HEK293T (cell line): ENCODE measurements around the gene SH3PXD2A.

Source experiments
- CTCF ChIA-PET: fragments of 350-600 bp; formaldehyde crosslinking; extraction: SDS; loops from one replicate; lab custom pipeline; 2021; ENCODE audit warnings: antibody characterized with exemption, inconsistent platforms; lab: Yijun Ruan, JAX
- POLR2A ChIA-PET: fragments of 350-600 bp; formaldehyde crosslinking; extraction: SDS; loops from one replicate; lab custom pipeline; 2020; ENCODE audit warnings: antibody characterized with exemption, inconsistent platforms; lab: Yijun Ruan, JAX
- DNase-seq: peaks from one replicate; pipeline ENCODE4 v3.0.0; 2012; ENCODE audit warnings: mixed read lengths; ENCODE audit errors: extremely low spot score
- ARNT ChIP-seq: fragments of 450-650 bp; IDR thresholded peaks from 2 replicates; pipeline ENCODE4 v1.6.1; 2017; ENCODE audit warnings: mild to moderate bottlenecking
- BHLHE40 ChIP-seq: fragments of 450-650 bp; IDR thresholded peaks from 2 replicates; pipeline ENCODE4 v1.6.1; 2016; ENCODE audit warnings: mild to moderate bottlenecking, moderate library complexity, borderline replicate concordance
- CTBP1 ChIP-seq: fragments of 450-650 bp; IDR thresholded peaks from 2 replicates; pipeline ENCODE4 v1.6.1; 2016; ENCODE audit warnings: borderline replicate concordance
- ELF4 ChIP-seq: fragments of 450-650 bp; IDR thresholded peaks from 2 replicates; pipeline ENCODE4 v1.6.1; 2017; ENCODE audit warnings: antibody characterized with exemption
- FOXA1 ChIP-seq: fragments of 450-650 bp; IDR thresholded peaks from 2 replicates; pipeline ENCODE4 v1.6.1; 2016; ENCODE audit warnings: mild to moderate bottlenecking
- FOXK2 ChIP-seq: fragments of 450-650 bp; IDR thresholded peaks from 2 replicates; pipeline ENCODE4 v1.6.1; 2016; ENCODE audit warnings: mild to moderate bottlenecking
- FOXM1 ChIP-seq: fragments of 450-650 bp; IDR thresholded peaks from 2 replicates; pipeline ENCODE4 v1.6.1; 2017; ENCODE audit warnings: mild to moderate bottlenecking, borderline replicate concordance
- HDGF ChIP-seq: fragments of 450-650 bp; IDR thresholded peaks from 2 replicates; pipeline ENCODE4 v1.6.1; 2017; ENCODE audit warnings: antibody characterized with exemption, borderline replicate concordance
- L3MBTL2 ChIP-seq: fragments of 450-650 bp; conservative IDR thresholded peaks from 2 replicates; pipeline ENCODE4 v1.6.1; 2016; ENCODE audit warnings: mild to moderate bottlenecking
- LEF1 ChIP-seq: fragments of 450-650 bp; IDR thresholded peaks from 2 replicates; pipeline ENCODE4 v1.6.1; 2017; ENCODE audit warnings: mild to moderate bottlenecking, borderline replicate concordance
- NFRKB ChIP-seq: fragments of 450-650 bp; IDR thresholded peaks from 2 replicates; pipeline ENCODE4 v1.6.1; 2016; ENCODE audit warnings: mild to moderate bottlenecking, moderate library complexity
- PKNOX1 ChIP-seq: fragments of 450-650 bp; IDR thresholded peaks from 2 replicates; pipeline ENCODE4 v1.6.1; 2016
- SP1 ChIP-seq: fragments of 450-650 bp; IDR thresholded peaks from 2 replicates; pipeline ENCODE4 v1.6.1; 2017
- SUZ12 ChIP-seq: fragments of 450-650 bp; IDR thresholded peaks from 2 replicates; pipeline ENCODE4 v1.6.1; 2016; ENCODE audit warnings: mild to moderate bottlenecking
- TARDBP ChIP-seq: fragments of 450-650 bp; IDR thresholded peaks from 2 replicates; pipeline ENCODE4 v1.6.1; 2016
- ZNF384 ChIP-seq: fragments of 450-650 bp; IDR thresholded peaks from 2 replicates; pipeline ENCODE4 v1.6.1; 2016

SH3PXD2A gene

DNA sequence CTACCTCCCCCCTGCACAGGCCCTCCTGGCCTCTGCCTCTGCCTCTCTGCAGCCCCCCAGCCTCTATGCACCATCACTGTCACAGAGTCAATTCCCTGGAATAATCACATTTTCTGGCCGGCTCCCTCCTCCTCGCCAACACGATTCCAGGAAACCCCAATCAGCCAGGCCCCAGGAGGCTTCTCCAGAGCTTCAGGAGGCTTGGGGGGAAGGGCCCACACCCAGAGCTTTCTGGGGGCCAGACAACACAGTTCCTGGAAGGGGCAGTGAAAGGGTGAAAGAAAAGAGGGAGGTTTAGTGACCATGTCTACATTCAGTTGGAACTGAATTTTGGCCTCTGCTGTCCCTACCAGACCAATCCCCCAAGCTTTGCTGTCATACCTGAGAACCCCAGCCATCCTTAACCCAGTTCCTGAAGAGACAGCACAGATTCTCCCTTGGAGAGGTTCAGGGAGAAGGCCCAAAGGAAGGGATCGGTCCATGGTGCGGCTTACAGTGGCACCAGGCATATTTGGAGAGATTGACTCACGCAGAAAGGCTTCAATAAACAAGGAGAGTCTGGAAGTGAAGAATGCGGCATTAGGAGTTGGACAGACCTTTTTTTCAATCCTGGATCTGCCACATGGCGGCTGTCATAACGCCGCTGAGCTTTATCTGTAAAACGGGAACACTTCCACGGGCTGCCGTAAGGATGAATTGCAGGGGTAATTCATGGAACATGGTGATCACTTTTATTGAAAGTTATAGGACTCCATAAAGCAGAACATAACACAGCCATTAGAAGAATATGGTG lies 272.8 kb downstream of the SH3PXD2A start:
- ChIA-PET POLR2A (no interaction called here), CTCF (interaction anchor here (2.0 to 2.5 kb wide), 2 partner anchors 10 to 23 kb away, joined by 6 to 7 read pairs; no protein-coding TSS in a partner anchor)
- no peak for DNase-seq
- TF ChIP-seq FOXA1 (no peak), HDGF (no peak), ARNT (no peak), SP1 (no peak), ZNF384 (no peak), L3MBTL2 (no peak), SUZ12 (no peak), ELF4 (no peak), BHLHE40 (no peak), PKNOX1 (no peak), TARDBP (no peak), CTBP1 (no peak), NFRKB (no peak), FOXK2 (no peak), FOXM1 (no peak), LEF1 (no peak)

DNA sequence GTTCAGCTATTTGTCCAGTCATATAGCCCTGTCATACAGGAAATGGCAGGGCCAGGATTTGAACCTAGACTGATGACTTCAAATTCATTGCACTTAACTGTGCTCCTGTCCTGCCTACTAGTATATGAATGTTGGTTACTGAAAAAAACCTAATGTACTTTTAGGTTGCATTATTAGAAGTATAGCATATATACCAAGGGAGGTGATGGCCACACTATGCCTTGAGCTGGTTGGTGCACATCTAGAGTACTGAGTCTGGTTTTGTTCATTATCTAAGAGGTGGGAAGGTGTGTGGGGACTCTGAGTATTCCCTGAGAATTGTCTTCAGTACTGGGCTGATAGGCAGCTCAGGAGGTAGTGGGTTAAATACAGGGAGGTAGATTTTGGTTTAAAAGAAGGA lies 273.9 kb downstream of the SH3PXD2A start:
- TF ChIP-seq FOXK2 = no peak
- TF ChIP-seq TARDBP = no peak
- no peak for TF ChIP-seq ARNT
- TF ChIP-seq FOXA1 = no peak
- no peak for TF ChIP-seq LEF1
- TF ChIP-seq HDGF = no peak
- TF ChIP-seq SUZ12 = no peak
- TF ChIP-seq NFRKB = no peak
- no peak for TF ChIP-seq BHLHE40
- no peak for TF ChIP-seq PKNOX1
- TF ChIP-seq ELF4 = no peak
- TF ChIP-seq L3MBTL2 = no peak
- no peak for TF ChIP-seq FOXM1
- no peak for TF ChIP-seq ZNF384
- ChIA-PET POLR2A (no interaction called here), CTCF (interaction anchor here (1.2 to 2.5 kb wide), 2 partner anchors 11 to 18 kb away, joined by 3 to 7 read pairs; no protein-coding TSS in a partner anchor)
- DNase-seq = no peak

- ChIA-PET POLR2A (no interaction called here), CTCF (interaction anchor here (0.6 kb wide), 1 partner anchor 105 kb away, joined by 4 read pairs; no protein-coding TSS in a partner anchor)
- no peak for DNase-seq
Measured at GRCh38 chr10:103580430-103580829, 274.9 kb downstream of the SH3PXD2A start.

DNA sequence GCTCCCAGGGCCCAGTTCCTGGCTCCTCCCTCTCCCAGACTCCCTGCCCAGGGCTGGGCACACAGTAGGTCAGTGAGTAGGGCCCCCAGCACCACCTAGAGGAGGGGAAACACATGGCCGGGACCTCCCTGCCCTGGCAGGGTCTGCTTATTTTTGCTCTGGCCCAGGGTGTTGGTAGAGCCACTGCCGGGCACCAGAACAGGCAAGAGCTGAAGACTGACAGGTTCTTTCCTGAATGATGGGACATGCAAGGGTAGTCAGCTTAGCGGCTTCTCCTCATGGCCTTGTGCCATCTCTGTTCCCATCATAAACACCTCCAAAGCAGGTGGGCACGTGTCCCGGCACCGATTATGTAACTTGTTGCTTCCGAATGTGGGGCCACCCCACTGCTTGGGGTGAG lies 275.4 kb downstream of the SH3PXD2A start:
- ChIA-PET POLR2A (no interaction called here), CTCF (no interaction called here)
- no peak for TF ChIP-seq PKNOX1
- TF ChIP-seq TARDBP = no peak
- no peak for TF ChIP-seq HDGF
- TF ChIP-seq CTBP1 = no peak
- no peak for TF ChIP-seq FOXK2
- TF ChIP-seq ZNF384 = no peak
- TF ChIP-seq SUZ12 = no peak
- TF ChIP-seq NFRKB = no peak
- TF ChIP-seq ARNT = no peak
- no peak for TF ChIP-seq LEF1
- no peak for TF ChIP-seq SP1
- TF ChIP-seq BHLHE40 = no peak
- TF ChIP-seq L3MBTL2 = no peak
- no peak for TF ChIP-seq FOXA1
- no peak for TF ChIP-seq FOXM1
- no peak for DNase-seq

More at GRCh38 chr10:103580430-103580829, 274.9 kb downstream of the SH3PXD2A start:
- no peak for TF ChIP-seq ARNT
- TF ChIP-seq FOXK2 = no peak
- TF ChIP-seq HDGF = no peak
- no peak for TF ChIP-seq NFRKB
- TF ChIP-seq L3MBTL2 = no peak
- no peak for TF ChIP-seq CTBP1
- no peak for TF ChIP-seq FOXA1
- TF ChIP-seq SUZ12 = no peak
- no peak for TF ChIP-seq SP1
- no peak for TF ChIP-seq PKNOX1

GRCh38 chr10:103578782-103579382 lies 276.5 kb downstream of the SH3PXD2A start:
- ChIA-PET CTCF (interaction anchor here (1.1 kb wide), 1 partner anchor 14 kb away, joined by 3 read pairs; no protein-coding TSS in a partner anchor), POLR2A (no interaction called here)
- no peak for DNase-seq
- no peak for TF ChIP-seq SP1
- TF ChIP-seq LEF1 = no peak
